ENCODE results near the gene ITPKC. TPM values are rescaled to one million over a fixed set of nuclear protein-coding genes. Genes with fewer than 3 reads are reported as not detected.
"Not testable (repeated sequence)": the region's sequence is repeated elsewhere in the genome, so short reads cannot be mapped to it uniquely, and the experiment has no call there.

Gene ITPKC
- total RNA-seq, 2 donors from 2014 or later = 40.8 to 44.5 TPM

DNA sequence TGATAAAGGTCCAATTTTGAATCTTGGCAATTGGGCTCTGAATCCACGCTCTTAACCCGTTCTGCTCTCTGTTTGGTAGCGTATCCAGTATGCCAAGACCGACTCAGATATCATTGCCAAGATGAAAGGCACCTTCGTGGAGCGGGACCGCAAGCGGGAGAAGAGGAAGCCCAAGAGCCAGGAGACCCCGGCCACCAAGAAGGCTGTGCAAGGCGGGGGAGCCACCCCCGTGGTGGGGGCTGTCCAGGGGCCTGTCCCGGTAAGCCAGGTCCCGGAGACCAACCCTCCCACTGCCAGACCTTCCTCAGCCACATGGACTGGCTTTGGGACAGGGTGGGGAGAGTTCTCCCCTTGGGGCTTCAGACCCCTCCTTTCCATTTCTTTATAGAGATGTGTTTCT is 42.4 kb downstream of the ITPKC start:
- 94% methylated on average over 13 of the region's 13 CpGs for WGBS
- H3K36me3 ChIP-seq = peaks cover 21 to 31% of the 10 kb centered on the region in 2 donors
- intact Hi-C loops (cut with DNase I) = no loop called here
- no peaks in the 10 kb centered on the region for H3K27me3 ChIP-seq (replicated peaks; ENCODE audit: insufficient read depth)
- no peak overlapping the region for H3K27ac ChIP-seq
- H3K9me3 ChIP-seq = no peaks in the 10 kb centered on the region
- TF ChIP-seq, protein P1, sequence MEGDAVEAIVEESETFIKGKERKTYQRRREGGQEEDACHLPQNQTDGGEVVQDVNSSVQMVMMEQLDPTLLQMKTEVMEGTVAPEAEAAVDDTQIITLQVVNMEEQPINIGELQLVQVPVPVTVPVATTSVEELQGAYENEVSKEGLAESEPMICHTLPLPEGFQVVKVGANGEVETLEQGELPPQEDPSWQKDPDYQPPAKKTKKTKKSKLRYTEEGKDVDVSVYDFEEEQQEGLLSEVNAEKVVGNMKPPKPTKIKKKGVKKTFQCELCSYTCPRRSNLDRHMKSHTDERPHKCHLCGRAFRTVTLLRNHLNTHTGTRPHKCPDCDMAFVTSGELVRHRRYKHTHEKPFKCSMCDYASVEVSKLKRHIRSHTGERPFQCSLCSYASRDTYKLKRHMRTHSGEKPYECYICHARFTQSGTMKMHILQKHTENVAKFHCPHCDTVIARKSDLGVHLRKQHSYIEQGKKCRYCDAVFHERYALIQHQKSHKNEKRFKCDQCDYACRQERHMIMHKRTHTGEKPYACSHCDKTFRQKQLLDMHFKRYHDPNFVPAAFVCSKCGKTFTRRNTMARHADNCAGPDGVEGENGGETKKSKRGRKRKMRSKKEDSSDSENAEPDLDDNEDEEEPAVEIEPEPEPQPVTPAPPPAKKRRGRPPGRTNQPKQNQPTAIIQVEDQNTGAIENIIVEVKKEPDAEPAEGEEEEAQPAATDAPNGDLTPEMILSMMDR (IDR thresholded peaks at IDR 0.05) = no peak
- TF ChIP-seq POLR2A (IDR thresholded peaks at IDR 0.05) (no peak), POLR2AphosphoS5 (IDR thresholded peaks at IDR 0.05) (no peak)
- H3K4me1 ChIP-seq (replicated peaks) = peaks cover 6% of the 10 kb centered on the region
- H3K4me3 ChIP-seq = no peak overlapping the region
- DNase-seq (ENCODE audit: low spot score) = no peak

DNA sequence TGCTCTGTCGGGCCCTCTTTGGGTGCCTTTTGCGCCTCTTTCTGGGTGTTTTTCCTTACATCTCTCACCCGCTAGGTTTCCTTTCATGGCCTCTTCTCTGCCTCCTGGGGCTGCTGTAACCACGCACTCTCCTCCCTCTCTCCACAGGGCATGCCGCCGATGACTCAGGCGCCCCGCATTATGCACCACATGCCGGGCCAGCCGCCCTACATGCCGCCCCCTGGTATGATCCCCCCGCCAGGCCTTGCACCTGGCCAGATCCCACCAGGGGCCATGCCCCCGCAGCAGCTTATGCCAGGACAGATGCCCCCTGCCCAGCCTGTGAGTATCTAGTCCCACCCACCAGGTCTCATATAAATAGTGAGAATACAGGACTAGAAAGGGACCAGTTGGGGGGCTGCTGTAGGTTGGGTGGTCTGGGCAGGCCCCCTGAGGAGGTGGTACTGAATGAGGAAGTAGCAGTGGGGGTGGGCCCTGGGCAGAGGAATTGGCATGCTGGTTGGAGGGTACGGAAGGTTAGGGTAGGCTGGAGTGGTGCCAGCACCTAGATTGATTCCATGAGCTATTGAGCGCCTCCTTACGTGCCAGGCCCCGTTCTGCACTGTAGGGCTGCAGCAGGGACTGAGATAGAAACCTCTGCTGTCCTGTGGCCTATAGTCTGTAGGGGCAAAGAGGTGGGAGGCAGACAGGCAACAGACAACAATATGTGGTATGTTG is 46.0 kb downstream of the ITPKC start:
- Histone ChIP-seq H3K4me1 (replicated peaks) (no peaks in the 10 kb centered on the region), H3K27me3 (replicated peaks; ENCODE audit: insufficient read depth) (no peaks in the 10 kb centered on the region), H3K9me3 (no peaks in the 10 kb centered on the region), H3K4me3 (no peak overlapping the region), H3K27ac (no peak overlapping the region), H3K36me3 (peaks cover 27 to 47% of the 10 kb centered on the region in 2 donors)
- WGBS = 95% methylated on average over 17 of the region's 17 CpGs
- intact Hi-C loops (cut with DNase I) = no loop called here
- TF ChIP-seq POLR2A (IDR thresholded peaks at IDR 0.05) (no peak), POLR2AphosphoS5 (IDR thresholded peaks at IDR 0.05) (no peak)
- TF ChIP-seq, protein P1 (IDR thresholded peaks at IDR 0.05) = no peak
- DNase-seq (ENCODE audit: low spot score) = no peak

DNA sequence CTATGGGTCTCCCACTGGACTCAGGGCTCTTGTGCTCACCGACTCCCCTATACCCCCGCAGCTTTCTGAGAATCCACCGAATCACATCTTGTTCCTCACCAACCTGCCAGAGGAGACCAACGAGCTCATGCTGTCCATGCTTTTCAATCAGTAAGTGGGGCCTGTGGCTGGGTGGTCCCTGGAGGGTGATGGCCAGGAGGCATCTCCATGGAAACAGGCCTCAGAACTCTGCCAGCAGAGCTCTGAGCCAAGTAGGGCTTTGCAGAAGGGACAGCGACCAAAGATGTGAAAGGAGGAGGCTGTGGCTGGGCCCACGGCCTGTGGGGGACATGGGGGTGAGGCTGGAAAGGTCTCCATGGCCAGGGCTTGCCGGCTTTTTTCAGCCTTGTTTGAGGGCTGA is 46.6 kb downstream of the ITPKC start:
- intact Hi-C loops (cut with DNase I) = no loop called here
- Histone ChIP-seq H3K36me3 (peaks cover 22 to 47% of the 10 kb centered on the region in 2 donors), H3K9me3 (no peaks in the 10 kb centered on the region), H3K27me3 (replicated peaks; ENCODE audit: insufficient read depth) (no peaks in the 10 kb centered on the region), H3K27ac (no peak overlapping the region), H3K4me3 (no peak overlapping the region), H3K4me1 (replicated peaks) (no peaks in the 10 kb centered on the region)
- DNase-seq (ENCODE audit: low spot score) = no peak
- no peak for TF ChIP-seq POLR2A (IDR thresholded peaks at IDR 0.05)
- TF ChIP-seq, protein P1 (IDR thresholded peaks at IDR 0.05) = no peak
- no peak for TF ChIP-seq POLR2AphosphoS5 (IDR thresholded peaks at IDR 0.05)
- WGBS = 85% methylated on average over 7 of the region's 7 CpGs

DNA sequence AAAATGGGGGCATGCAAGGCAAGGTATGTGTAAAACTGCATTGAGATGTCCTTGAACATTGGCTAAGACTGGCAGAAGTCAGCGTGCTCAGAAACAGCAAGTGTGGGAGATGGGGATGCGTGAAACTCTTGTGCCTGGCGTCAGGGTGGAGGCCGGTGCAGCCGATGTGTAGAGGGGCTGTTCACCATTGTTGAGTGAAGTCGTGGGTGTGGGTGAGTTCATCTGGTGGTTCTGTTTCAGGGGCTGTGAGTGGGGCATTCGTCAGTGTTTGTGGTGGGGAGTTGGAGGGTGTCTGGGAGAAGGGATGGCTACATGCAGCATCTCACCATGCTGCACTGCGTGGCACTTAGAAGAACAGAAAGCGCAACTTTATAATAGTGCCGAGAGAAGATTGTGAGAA is 47.1 kb downstream of the ITPKC start:
- H3K36me3 ChIP-seq = peaks cover 22 to 47% of the 10 kb centered on the region in 2 donors
- TF ChIP-seq POLR2A (IDR thresholded peaks at IDR 0.05) (no peak), POLR2AphosphoS5 (IDR thresholded peaks at IDR 0.05) (no peak)
- H3K27me3 ChIP-seq (replicated peaks; ENCODE audit: insufficient read depth) = no peaks in the 10 kb centered on the region
- WGBS = 92% methylated on average over 10 of the region's 10 CpGs
- DNase-seq (ENCODE audit: low spot score) = no peak
- H3K4me3 ChIP-seq = no peak overlapping the region
- intact Hi-C loops (cut with DNase I) = no loop called here
- no peak overlapping the region for H3K27ac ChIP-seq
- H3K9me3 ChIP-seq = no peaks in the 10 kb centered on the region
- no peaks in the 10 kb centered on the region for H3K4me1 ChIP-seq (replicated peaks)

DNA sequence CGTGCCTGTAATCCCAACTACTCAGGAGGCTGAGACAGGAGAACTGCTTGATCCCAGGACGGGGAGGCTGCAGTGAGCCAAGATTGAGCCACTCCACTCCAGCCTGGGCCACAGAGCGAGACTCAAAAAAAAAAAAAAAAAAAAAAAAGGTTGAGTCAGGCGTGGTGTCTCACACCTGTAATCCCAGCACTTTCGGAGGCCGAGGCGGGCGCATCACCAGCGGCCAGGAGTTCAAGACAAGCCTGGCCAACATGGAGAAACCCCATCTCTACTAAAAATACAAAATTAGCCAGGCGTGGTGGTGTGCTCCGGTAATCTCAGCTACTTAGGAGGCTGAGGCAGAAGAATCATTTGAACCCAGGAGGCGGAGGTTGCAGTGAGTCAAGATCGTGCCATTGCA is 49.5 kb downstream of the ITPKC start:
- 93% methylated on average over 13 of the region's 13 CpGs for WGBS

DNA sequence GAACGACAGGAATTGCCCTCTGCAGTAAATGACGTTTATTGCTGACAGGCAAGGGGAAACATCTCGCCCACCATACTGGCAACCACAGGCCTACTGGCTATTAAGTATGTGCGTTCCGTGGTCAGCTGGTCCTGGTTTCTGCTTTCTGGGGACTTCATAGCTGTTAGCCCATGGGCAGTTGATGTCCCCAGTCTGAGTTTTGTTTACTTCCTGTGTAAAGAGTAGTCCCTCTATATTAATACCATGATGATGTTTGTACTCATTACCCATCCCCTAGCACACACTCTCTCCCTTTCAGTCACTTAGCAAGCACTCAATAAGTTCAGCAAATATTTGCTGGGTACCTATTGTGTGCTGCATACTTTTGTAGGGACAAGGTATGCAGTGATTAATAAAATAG is 52.0 kb downstream of the ITPKC start:
- WGBS = 73% methylated on average over 5 of the region's 5 CpGs
- intact Hi-C loops (cut with DNase I) = no loop called here
- Histone ChIP-seq H3K4me1 (replicated peaks) (no peaks in the 10 kb centered on the region), H3K27ac (no peak overlapping the region), H3K27me3 (replicated peaks; ENCODE audit: insufficient read depth) (no peaks in the 10 kb centered on the region), H3K9me3 (no peaks in the 10 kb centered on the region), H3K4me3 (no peak overlapping the region), H3K36me3 (peaks cover 8 to 16% of the 10 kb centered on the region in 2 donors)
- TF ChIP-seq, protein P1 (IDR thresholded peaks at IDR 0.05) = no peak
- TF ChIP-seq POLR2AphosphoS5 (IDR thresholded peaks at IDR 0.05) (no peak), POLR2A (IDR thresholded peaks at IDR 0.05) (no peak)
- DNase-seq (ENCODE audit: low spot score) = no peak

More for the DNA sequence above, 49.5 kb downstream of the ITPKC start:
- peaks cover 22 to 39% of the 10 kb centered on the region in 2 donors for H3K36me3 ChIP-seq
- H3K4me3 ChIP-seq; H3K27ac ChIP-seq; H3K9me3 ChIP-seq; H3K27me3 ChIP-seq (replicated peaks; ENCODE audit: insufficient read depth); DNase-seq (ENCODE audit: low spot score); intact Hi-C loops (cut with DNase I); H3K4me1 ChIP-seq (replicated peaks): not testable (repeated sequence)

DNA sequence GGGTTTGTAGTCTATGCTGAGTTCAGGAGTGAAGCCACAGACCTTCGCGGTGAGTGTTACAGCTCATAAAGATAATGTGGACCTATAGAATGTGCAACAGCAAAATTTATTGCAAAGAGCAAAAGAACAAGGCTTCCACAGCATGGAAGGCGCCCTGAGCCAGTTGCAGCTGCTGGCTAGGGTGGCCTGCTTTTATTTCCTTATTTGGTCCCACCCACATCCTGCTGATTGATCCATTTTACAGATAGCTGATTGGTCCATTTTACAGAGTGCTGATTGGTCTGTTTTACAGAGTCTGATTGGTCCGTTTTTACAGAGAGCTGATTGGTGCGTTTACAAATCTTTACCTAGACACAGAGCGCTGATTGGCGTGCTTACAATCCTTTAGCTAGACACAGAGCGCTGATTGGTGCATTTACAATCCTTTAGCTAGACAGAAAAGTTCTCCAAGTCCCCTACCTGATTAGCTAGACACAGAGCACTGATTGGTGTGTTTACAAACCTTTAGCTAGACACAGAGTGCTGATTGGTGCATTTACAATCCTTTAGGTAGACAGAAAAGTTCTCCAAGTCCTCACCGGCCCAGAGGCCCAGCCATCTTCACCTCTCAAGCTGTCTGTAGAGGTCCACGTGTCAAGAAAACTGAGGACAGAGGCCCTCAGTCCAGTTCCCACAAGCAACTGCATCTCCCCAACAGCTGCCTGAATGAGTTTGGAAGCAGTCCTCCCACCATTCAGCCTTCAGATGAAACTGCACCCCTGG is 54.4 kb downstream of the ITPKC start:
- H3K27ac ChIP-seq; H3K4me1 ChIP-seq (replicated peaks); H3K27me3 ChIP-seq (replicated peaks; ENCODE audit: insufficient read depth); intact Hi-C loops (cut with DNase I); H3K9me3 ChIP-seq; H3K36me3 ChIP-seq; H3K4me3 ChIP-seq; DNase-seq (ENCODE audit: low spot score): not testable (repeated sequence)
- WGBS = 87% methylated on average over 10 of the region's 10 CpGs

Measured in prostate gland (tissue), 2 donors.